GM10266 (cell line): ENCODE measurements around the gene BLOC1S4.

Experiments used
- DNase-seq: peaks from one replicate; pipeline ENCODE4 v3.0.0; 2012; ENCODE audit errors: extremely low spot score
- CTCF ChIP-seq: IDR thresholded peaks from 2 replicates; pipeline ENCODE4 v1.5.1; 2012; ENCODE audit warnings: mild to moderate bottlenecking, low read depth; ENCODE audit not compliant: control insufficient read depth, insufficient read depth; ENCODE audit errors: missing control alignments

Gene BLOC1S4

GRCh38 chr4:6686104-6686787, 29.7 kb upstream of the BLOC1S4 start:
- no peak for TF ChIP-seq CTCF
- no peak for DNase-seq

- no peak for TF ChIP-seq CTCF
- DNase-seq = no peak
These were observed 27.8 kb upstream of the BLOC1S4 start for GRCh38 chr4:6687947-6688878.

- DNase-seq = peak; percentile 83
- peak; percentile 24 for TF ChIP-seq CTCF
These were observed 27.0 kb upstream of the BLOC1S4 start for GRCh38 chr4:6688879-6689505.

- no peak for TF ChIP-seq CTCF
- no peak for DNase-seq
These were observed 26.4 kb upstream of the BLOC1S4 start for GRCh38 chr4:6689506-6689960.

- TF ChIP-seq CTCF = no peak
- DNase-seq = no peak
These were observed 23.6 kb upstream of the BLOC1S4 start for GRCh38 chr4:6692379-6692778.

GRCh38 chr4:6692806-6693205, 23.2 kb upstream of the BLOC1S4 start:
- no peak for DNase-seq

More at GRCh38 chr4:6692806-6693205, 23.2 kb upstream of the BLOC1S4 start:
- TF ChIP-seq CTCF = no peak
